GM13977 (cell line): ENCODE data around the gene ME2.
"Not testable (repeated sequence)": the region's sequence is repeated elsewhere in the genome, so short reads cannot be mapped to it uniquely, and the experiment has no call there.

Source experiments
- DNase-seq: peaks from one replicate; pipeline ENCODE4 v3.0.0; 2012; ENCODE audit warnings: low spot score
- in situ Hi-C: fragments of 300-500 bp; cut with MboI; formaldehyde crosslinking; loops from one replicate; pipeline ENCODE4 v1.12.0; 2022; ENCODE audit warnings: low sequenced_read_pairs, low pct_unique_long_range_greater_than_20kb, mixed read lengths, inconsistent platforms; ENCODE audit not compliant: unreplicated experiment
- TF ChIP-seq, protein P1 (sequence below): IDR thresholded peaks from 2 replicates; pipeline ENCODE4 v1.5.1; 2012; ENCODE audit warnings: mild to moderate bottlenecking, control low read depth; ENCODE audit not compliant: insufficient read depth; ENCODE audit errors: extremely low read depth, missing control alignments

The ME2 gene

DNA sequence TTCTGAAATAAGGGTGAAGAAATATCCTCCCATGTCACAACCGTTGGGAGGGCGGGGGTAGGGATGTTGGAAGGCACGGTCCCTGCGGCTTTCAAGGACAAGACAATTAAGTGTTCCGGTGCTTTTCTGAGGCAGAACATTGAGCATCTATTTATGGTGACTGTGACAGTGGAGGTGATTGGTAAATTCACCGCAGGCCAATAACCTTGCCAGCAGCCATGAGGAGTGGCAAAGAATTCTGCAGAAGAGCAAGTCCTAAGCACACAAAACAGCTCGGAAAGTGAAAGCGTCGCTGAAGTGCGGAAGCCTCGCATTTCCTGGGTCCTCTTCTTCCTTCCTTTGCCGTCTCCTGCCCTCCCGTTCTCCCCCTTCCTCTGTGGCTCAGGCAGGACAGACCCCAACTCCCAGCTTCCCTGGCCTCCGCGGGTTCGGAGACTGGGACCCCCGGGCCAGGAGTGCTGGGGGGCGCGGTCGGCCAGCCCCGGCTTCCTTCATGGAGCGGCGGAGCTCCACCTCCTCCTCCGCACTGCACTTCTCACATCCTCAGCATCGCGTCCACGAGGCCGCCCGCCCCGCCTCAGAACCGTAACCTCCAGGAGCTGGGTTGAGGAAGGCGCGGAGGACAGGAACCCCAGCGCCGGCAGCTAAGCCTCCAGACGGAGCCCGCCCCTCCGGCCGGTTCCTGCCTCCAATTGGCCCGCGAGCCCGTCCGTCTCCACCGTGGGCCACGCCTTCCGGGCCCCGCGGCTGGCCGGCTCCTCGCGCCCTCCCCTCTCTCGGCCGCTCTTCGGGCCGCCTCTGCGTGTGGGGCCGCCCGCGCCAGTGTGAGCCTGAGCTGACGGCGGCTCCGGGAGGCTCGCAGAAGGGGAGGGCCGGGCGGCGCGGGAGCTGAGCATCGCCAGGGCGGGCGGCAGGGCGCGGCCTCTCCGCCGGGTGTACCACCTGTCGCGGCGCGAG lies at the start of gene ME2:
ME2 (plus strand) TSS at position 774 of the 957 bp plus-strand sequence. CDS start 16,703 bp downstream, outside the sequence.
- TF ChIP-seq, protein P1, sequence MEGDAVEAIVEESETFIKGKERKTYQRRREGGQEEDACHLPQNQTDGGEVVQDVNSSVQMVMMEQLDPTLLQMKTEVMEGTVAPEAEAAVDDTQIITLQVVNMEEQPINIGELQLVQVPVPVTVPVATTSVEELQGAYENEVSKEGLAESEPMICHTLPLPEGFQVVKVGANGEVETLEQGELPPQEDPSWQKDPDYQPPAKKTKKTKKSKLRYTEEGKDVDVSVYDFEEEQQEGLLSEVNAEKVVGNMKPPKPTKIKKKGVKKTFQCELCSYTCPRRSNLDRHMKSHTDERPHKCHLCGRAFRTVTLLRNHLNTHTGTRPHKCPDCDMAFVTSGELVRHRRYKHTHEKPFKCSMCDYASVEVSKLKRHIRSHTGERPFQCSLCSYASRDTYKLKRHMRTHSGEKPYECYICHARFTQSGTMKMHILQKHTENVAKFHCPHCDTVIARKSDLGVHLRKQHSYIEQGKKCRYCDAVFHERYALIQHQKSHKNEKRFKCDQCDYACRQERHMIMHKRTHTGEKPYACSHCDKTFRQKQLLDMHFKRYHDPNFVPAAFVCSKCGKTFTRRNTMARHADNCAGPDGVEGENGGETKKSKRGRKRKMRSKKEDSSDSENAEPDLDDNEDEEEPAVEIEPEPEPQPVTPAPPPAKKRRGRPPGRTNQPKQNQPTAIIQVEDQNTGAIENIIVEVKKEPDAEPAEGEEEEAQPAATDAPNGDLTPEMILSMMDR, result no peak
- in situ Hi-C loops, result no loop called here
- DNase-seq, result peak; percentile 96

DNA sequence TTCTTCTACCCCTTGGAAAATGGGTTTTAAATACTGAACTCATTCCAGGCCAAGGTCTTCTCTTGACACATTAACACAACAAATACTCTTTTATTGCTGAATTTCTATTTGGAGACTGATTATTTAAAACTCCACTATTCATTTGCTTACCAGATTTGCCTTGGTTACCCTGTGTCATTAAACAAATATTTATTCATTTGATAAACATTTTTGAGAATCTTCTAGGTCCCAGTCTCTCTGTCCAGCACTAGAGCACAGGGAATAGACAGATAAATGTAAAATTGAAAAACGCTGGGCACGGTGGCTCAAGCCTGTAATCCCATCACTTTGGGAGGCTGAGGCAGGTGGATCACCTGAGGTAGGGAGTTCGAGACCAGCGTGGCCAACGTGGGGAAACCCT lies 49.3 kb upstream of the ME2 start:
- in situ Hi-C loops, result loop anchor here (25.0 kb wide), 1 partner anchor 208 kb away; the partner anchor contains the start of gene SMAD4
- TF ChIP-seq, protein P1, result no peak
- DNase-seq, result no peak

- peak; percentile 27 for DNase-seq
- TF ChIP-seq, protein P1, result no peak
- in situ Hi-C loops, result loop anchor here (25.0 kb wide), 1 partner anchor 207 kb away; the partner anchor contains the start of gene SMAD4
These were observed 48.4 kb upstream of the ME2 start for GRCh38 chr18:50830544-50830943.

GRCh38 chr18:50832754-50833153 lies 46.2 kb upstream of the ME2 start:
- DNase-seq, result peak; percentile 49
- TF ChIP-seq, protein P1, result no peak
- in situ Hi-C loops, result loop anchor here (25.0 kb wide), 1 partner anchor 205 kb away; the partner anchor contains the start of gene SMAD4

DNA sequence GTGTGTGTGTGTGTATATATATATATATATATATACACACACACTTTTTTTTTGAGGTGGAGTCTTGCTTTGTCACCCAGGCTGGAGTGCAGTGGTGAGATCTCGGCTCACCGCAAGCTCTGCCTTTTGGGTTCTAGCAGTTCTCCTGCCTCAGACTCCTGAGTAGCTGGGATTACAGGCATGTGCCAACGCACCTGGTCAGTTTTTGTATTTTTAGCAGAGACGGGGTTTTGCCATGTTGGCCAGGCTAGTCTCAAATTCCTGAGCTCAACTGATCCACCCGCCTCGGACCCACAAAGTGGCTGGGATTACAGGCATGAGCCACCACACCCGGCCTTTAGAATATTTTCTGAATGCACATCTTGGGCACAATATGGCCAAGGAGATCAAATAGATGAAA lies 45.4 kb upstream of the ME2 start:
- in situ Hi-C loops, result loop anchor here (25.0 kb wide), 1 partner anchor 204 kb away; the partner anchor contains the start of gene SMAD4
- DNase-seq, result not testable (repeated sequence)

- DNase-seq, result no peak
- in situ Hi-C loops, result loop anchor here (25.0 kb wide), 1 partner anchor 201 kb away; the partner anchor contains the start of gene SMAD4
- TF ChIP-seq, protein P1, result no peak
These were observed 42.4 kb upstream of the ME2 start for GRCh38 chr18:50836521-50836957.

DNA sequence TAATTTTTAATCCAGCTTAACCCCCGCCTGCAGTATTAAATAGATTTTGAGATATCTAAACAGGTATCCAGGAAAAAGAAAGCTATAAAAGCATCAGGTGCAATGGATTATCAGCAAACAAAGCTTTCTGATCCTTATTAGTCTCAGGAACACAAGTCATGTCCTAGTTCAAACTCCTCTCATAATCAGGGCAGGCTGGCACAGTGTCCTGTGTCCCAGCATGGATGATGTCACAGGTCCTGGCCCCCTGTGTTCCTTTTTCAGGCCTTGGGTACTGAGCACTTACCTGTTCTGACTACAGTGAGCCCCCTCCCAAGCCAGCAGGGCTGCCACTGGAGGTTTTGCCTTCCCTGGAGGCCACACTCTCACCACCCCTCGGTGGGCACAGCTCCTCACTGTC lies 39.6 kb upstream of the ME2 start:
- TF ChIP-seq, protein P1, result no peak
- in situ Hi-C loops, result loop anchor here (25.0 kb wide), 1 partner anchor 198 kb away; the partner anchor contains the start of gene SMAD4
- no peak for DNase-seq
